Fibroblast of lung (primary cell): ENCODE data around the gene ALOXE3. TPM values are rescaled to one million over a fixed set of nuclear protein-coding genes. Genes with fewer than 3 reads are reported as not detected.

Source experiments
- DNase-seq, 2 donors: peaks; one replicate each; pipeline versions ENCODE4 v3.0.0 to v3.0.0-alpha.2; 2010; ENCODE audit warnings: low read depth in 2 of 2
- H2AFZ ChIP-seq: 2 replicates; pipeline ENCODE4 v1.5.1; 2012; ENCODE audit warnings: low read length, control low read depth, inconsistent platforms
- H3K27ac ChIP-seq: 2 replicates; pipeline ENCODE4 v1.5.1; 2011; ENCODE audit warnings: low read length, control low read depth; ENCODE audit not compliant: insufficient read depth
- H3K27me3 ChIP-seq: 2 replicates; pipeline ENCODE4 v1.5.1; 2011; ENCODE audit warnings: mild to moderate bottlenecking, low read length; ENCODE audit not compliant: control insufficient read depth, insufficient read depth
- H3K36me3 ChIP-seq: 2 replicates; pipeline ENCODE4 v1.5.1; 2011; ENCODE audit warnings: low read length; ENCODE audit not compliant: control insufficient read depth, insufficient read depth
- H3K4me1 ChIP-seq: 2 replicates; pipeline ENCODE4 v1.5.1; 2011; ENCODE audit warnings: low read length; ENCODE audit not compliant: control insufficient read depth, insufficient read depth; ENCODE audit errors: extremely low read depth
- H3K4me2 ChIP-seq: 2 replicates; pipeline ENCODE4 v1.5.1; 2011; ENCODE audit warnings: low read length, control low read depth; ENCODE audit not compliant: insufficient read depth; ENCODE audit errors: extremely low read depth
- H3K4me3 ChIP-seq, 4 experiments: fragments of 200-600 bp in 1 of 4; sonication (generic) in 1 of 4; replicated peaks in 1 of 4; 2 replicates each; pipeline ENCODE4 v1.5.1; 2011 to 2016; ENCODE audit warnings: low read length in 4 of 4, low read depth in 3 of 4, mild to moderate bottlenecking in 3 of 4, control low read depth in 2 of 4, inconsistent platforms in 1 of 4, mixed read lengths in 1 of 4; ENCODE audit not compliant: insufficient read depth in 1 of 4; ENCODE audit errors: control extremely low read depth in 1 of 4
- H3K79me2 ChIP-seq: 2 replicates; pipeline ENCODE4 v1.5.1; 2012; ENCODE audit warnings: mild to moderate bottlenecking, low read length, inconsistent platforms; ENCODE audit not compliant: control insufficient read depth, insufficient read depth
- H3K9ac ChIP-seq: 2 replicates; pipeline ENCODE4 v1.5.1; 2011; ENCODE audit warnings: mild to moderate bottlenecking, low read length, control low read depth; ENCODE audit not compliant: insufficient read depth
- H3K9me3 ChIP-seq: 2 replicates; pipeline ENCODE4 v1.5.1; 2012; ENCODE audit warnings: low read depth, low read length; ENCODE audit not compliant: control insufficient read depth, insufficient read depth
- H4K20me1 ChIP-seq: 2 replicates; pipeline ENCODE4 v1.5.1; 2011; ENCODE audit warnings: low read length; ENCODE audit not compliant: control insufficient read depth, insufficient read depth; ENCODE audit errors: extremely low read depth
- CTCF ChIP-seq, 2 donors: IDR thresholded peaks in 1 of 2; conservative IDR thresholded peaks in 1 of 2; 1 replicate in 1 of 2; 2 replicates in 1 of 2; pipeline ENCODE4 v1.5.1; 2011 to 2012; ENCODE audit warnings: low read length in 2 of 2, control low read depth in 1 of 2, inconsistent platforms in 1 of 2, low read depth in 1 of 2, mild to moderate bottlenecking in 1 of 2
- EZH2 ChIP-seq: IDR thresholded peaks from 2 replicates; pipeline ENCODE4 v1.5.1; 2012; ENCODE audit warnings: low read length, control low read depth, mild to moderate bottlenecking; ENCODE audit errors: missing control alignments
- polyA plus RNA-seq, 2 donors: library from polyadenylated mRNA; depleted of rRNA in 1 of 2; stranded (reverse) in 1 of 2; unstranded in 1 of 2; fragments of >200 nt; gene quantifications; 2 replicates each; pipeline ENCODE4 v1.2.1, GENCODE V29; 2011 to 2012; ENCODE audit warnings: missing spikeins in 1 of 2
- total RNA-seq: library from RNA; depleted of rRNA; stranded (reverse); fragments of >200 nt; gene quantifications from 2 replicates; pipeline ENCODE4 v1.2.1, GENCODE V29; 2014

Gene ALOXE3
- total and polyA plus RNA-seq, 2 donors (not counting 1 experiment from before 2014, with no cell fraction given): 0.01 TPM; not detected in 1

DNA sequence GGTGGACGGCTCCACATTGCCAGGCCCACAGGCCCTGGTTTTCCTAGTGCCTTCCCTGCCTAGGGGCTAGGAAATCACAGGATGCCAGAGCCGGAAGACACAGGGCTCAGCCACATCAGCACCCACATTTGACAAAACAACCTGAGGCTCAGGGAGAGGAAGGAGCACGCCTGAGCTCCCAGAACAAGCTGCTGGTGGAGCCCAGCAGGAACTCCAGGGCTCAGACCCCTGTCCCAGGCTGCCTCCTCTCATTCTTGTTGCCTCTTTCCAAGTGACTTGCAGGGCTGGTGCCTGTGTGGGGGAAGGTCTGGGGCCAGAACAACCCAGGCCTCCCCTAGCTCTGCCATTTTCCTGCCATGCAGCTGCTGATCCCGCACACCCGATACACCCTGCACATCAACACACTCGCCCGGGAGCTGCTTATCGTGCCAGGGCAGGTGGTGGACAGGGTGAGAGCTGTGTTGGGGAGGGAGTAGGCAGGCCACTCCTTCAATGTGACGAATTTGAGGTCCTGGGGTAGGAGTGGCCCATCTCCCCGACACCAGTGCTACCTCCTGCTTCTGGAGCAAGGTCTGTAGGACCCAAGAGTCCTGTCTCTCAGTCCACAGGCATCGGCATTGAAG, 71.9 kb downstream of the ALOXE3 start:
- no peak for TF ChIP-seq CTCF (conservative IDR thresholded peaks at IDR 0.05 in 1 of 2, IDR thresholded peaks at IDR 0.05 in 1 of 2; ENCODE audit: low read depth in 1 of 2, low read length in 2 of 2)
- no peak for TF ChIP-seq EZH2
- Histone ChIP-seq H3K27ac (no peak overlapping the region), H3K36me3 (no peaks in the 10 kb centered on the region), H3K9ac (no peak overlapping the region), H3K27me3 (peaks cover 2% of the 10 kb centered on the region), H3K4me3 (no peak overlapping the region), H3K9me3 (no peaks in the 10 kb centered on the region), H3K4me1 (no peaks in the 10 kb centered on the region), H3K4me2 (no peak overlapping the region), H3K79me2 (no peaks in the 10 kb centered on the region), H4K20me1 (no peaks in the 10 kb centered on the region), H2AFZ (no peak overlapping the region)
- no peak for DNase-seq

Other genes with a start within 250 kb of the ALOXE3 start
- gene CHD3, start 229.7 kb downstream of the ALOXE3 start, total RNA-seq: 144 and 165 TPM in 2 replicates
- 23.6 and 23.8 TPM in 2 replicates for gene CHD3, start 229.7 kb downstream of the ALOXE3 start, polyA plus RNA-seq
- gene RNF227, start 202.2 kb downstream of the ALOXE3 start, total RNA-seq: 1.8 and 3.9 TPM in 2 replicates
- 2.2 and 2.8 TPM in 2 replicates for gene RNF227, start 202.2 kb downstream of the ALOXE3 start, polyA plus RNA-seq
- 0.26 and 0.33 TPM in 2 replicates for gene KCNAB3, start 188.7 kb downstream of the ALOXE3 start, total RNA-seq
- 0.69 and 1.3 TPM in 2 replicates for gene KCNAB3, start 188.7 kb downstream of the ALOXE3 start, polyA plus RNA-seq
- 38.3 and 61.9 TPM in 2 replicates for gene TRAPPC1, start 186.6 kb downstream of the ALOXE3 start, total RNA-seq
- 342 and 409 TPM in 2 replicates for gene TRAPPC1, start 186.6 kb downstream of the ALOXE3 start, polyA plus RNA-seq
- gene CNTROB, start 186.3 kb downstream of the ALOXE3 start, total RNA-seq: 12.8 and 17.2 TPM in 2 replicates
- gene CNTROB, start 186.3 kb downstream of the ALOXE3 start, polyA plus RNA-seq: 12.6 and 20.8 TPM in 2 replicates
- not detected in 2 replicates for gene GUCY2D, start 115.9 kb downstream of the ALOXE3 start, total RNA-seq
- not detected in 2 replicates for gene GUCY2D, start 115.9 kb downstream of the ALOXE3 start, polyA plus RNA-seq
- gene ALOX15B, start 79.5 kb downstream of the ALOXE3 start, total RNA-seq: not detected in 2 replicates
- not detected in 2 replicates for gene ALOX15B, start 79.5 kb downstream of the ALOXE3 start, polyA plus RNA-seq
- gene ALOX12B, start 30.8 kb downstream of the ALOXE3 start, total RNA-seq: not detected in 2 replicates
- not detected in 2 replicates for gene ALOX12B, start 30.8 kb downstream of the ALOXE3 start, polyA plus RNA-seq
- under 0.01 TPM in 1 of 2 replicates, not detected in the other for gene HES7, start 5.6 kb upstream of the ALOXE3 start, total RNA-seq
- gene HES7, start 5.6 kb upstream of the ALOXE3 start, polyA plus RNA-seq: not detected in 2 replicates
- gene PER1, start 33.9 kb upstream of the ALOXE3 start, total RNA-seq: 3.1 and 6.9 TPM in 2 replicates
- 2.5 and 4.1 TPM in 2 replicates for gene PER1, start 33.9 kb upstream of the ALOXE3 start, polyA plus RNA-seq
- gene VAMP2, start 44.4 kb upstream of the ALOXE3 start, total RNA-seq: 3.6 and 8.1 TPM in 2 replicates
- 12.2 and 14.2 TPM in 2 replicates for gene VAMP2, start 44.4 kb upstream of the ALOXE3 start, polyA plus RNA-seq
- gene TMEM107, start 57.9 kb upstream of the ALOXE3 start, total RNA-seq: 15.4 and 36.0 TPM in 2 replicates
- gene TMEM107, start 57.9 kb upstream of the ALOXE3 start, polyA plus RNA-seq: 9.8 and 13.0 TPM in 2 replicates
- 6.9 and 11.4 TPM in 2 replicates for gene BORCS6, start 71.7 kb upstream of the ALOXE3 start, total RNA-seq
- gene BORCS6, start 71.7 kb upstream of the ALOXE3 start, polyA plus RNA-seq: 2.8 and 2.9 TPM in 2 replicates
- 0.26 and 8.4 TPM in 2 replicates for gene AURKB, start 92.1 kb upstream of the ALOXE3 start, total RNA-seq
- 7.5 and 37.8 TPM in 2 replicates for gene AURKB, start 92.1 kb upstream of the ALOXE3 start, polyA plus RNA-seq
- 4.6 and 5.0 TPM in 2 replicates for gene CTC1, start 129.5 kb upstream of the ALOXE3 start, total RNA-seq
- gene CTC1, start 129.5 kb upstream of the ALOXE3 start, polyA plus RNA-seq: 4.7 and 6.9 TPM in 2 replicates
- gene PFAS, start 130.8 kb upstream of the ALOXE3 start, total RNA-seq: 9.4 and 11.3 TPM in 2 replicates
- 9.8 and 20.8 TPM in 2 replicates for gene PFAS, start 130.8 kb upstream of the ALOXE3 start, polyA plus RNA-seq
- 12.1 and 15.4 TPM in 2 replicates for gene RANGRF, start 170.2 kb upstream of the ALOXE3 start, total RNA-seq
- gene RANGRF, start 170.2 kb upstream of the ALOXE3 start, polyA plus RNA-seq: 19.8 and 25.9 TPM in 2 replicates
- 0.77 and 1.7 TPM in 2 replicates for gene SLC25A35, start 176.9 kb upstream of the ALOXE3 start, total RNA-seq
- 1.1 and 2.7 TPM in 2 replicates for gene SLC25A35, start 176.9 kb upstream of the ALOXE3 start, polyA plus RNA-seq
- gene ARHGEF15, start 191.7 kb upstream of the ALOXE3 start, total RNA-seq: not detected in 2 replicates
- not detected in 2 replicates for gene ARHGEF15, start 191.7 kb upstream of the ALOXE3 start, polyA plus RNA-seq
- gene ODF4, start 221.3 kb upstream of the ALOXE3 start, total RNA-seq: not detected in 2 replicates
- gene ODF4, start 221.3 kb upstream of the ALOXE3 start, polyA plus RNA-seq: not detected in 2 replicates